Kidney epithelial cell (primary cell): Measurements from ENCODE around the gene SLC38A1. TPM values are rescaled to one million over a fixed set of nuclear protein-coding genes. Genes with fewer than 3 reads are reported as not detected.

Experiments
- DNase-seq: peaks from one replicate; pipeline ENCODE4 v3.0.0-alpha.2; 2010; ENCODE audit warnings: low read depth
- H3K27me3 ChIP-seq: 2 replicates; pipeline ENCODE4 v1.6.0; 2011; ENCODE audit warnings: low read length; ENCODE audit not compliant: control insufficient read depth, insufficient read depth
- H3K36me3 ChIP-seq: 2 replicates; pipeline ENCODE4 v1.5.1; 2011; ENCODE audit warnings: low read length; ENCODE audit not compliant: control insufficient read depth, insufficient read depth
- H3K4me3 ChIP-seq: 2 replicates; pipeline ENCODE4 v1.5.1; 2011; ENCODE audit warnings: low read depth, mild to moderate bottlenecking, control low read depth, low read length
- CTCF ChIP-seq: IDR thresholded peaks from 2 replicates; pipeline ENCODE4 v1.5.1; 2011; ENCODE audit warnings: mild to moderate bottlenecking, moderate library complexity, low read length, control low read depth, inconsistent platforms; ENCODE audit not compliant: insufficient read depth, poor library complexity, severe bottlenecking
- total RNA-seq: library from RNA; depleted of rRNA; stranded (reverse); fragments of >200 nt; gene quantifications from 2 replicates; pipeline ENCODE4 v1.2.3, GENCODE V29; 2015

SLC38A1 gene
- total RNA-seq, 1 donor from 2014 or later: 245 TPM

- Histone ChIP-seq H3K36me3 (no peaks in the 10 kb centered on the region), H3K4me3 (no peak overlapping the region), H3K27me3 (no peaks in the 10 kb centered on the region)
- no peak for DNase-seq
- TF ChIP-seq CTCF: no peak
Measured at GRCh38 chr12:46149905-46150304, 118.9 kb downstream of the SLC38A1 start.

- no peak for TF ChIP-seq CTCF
- DNase-seq: no peak
- no peaks in the 10 kb centered on the region for H3K36me3 ChIP-seq
- H3K27me3 ChIP-seq: no peaks in the 10 kb centered on the region
- H3K4me3 ChIP-seq: no peak overlapping the region
Measured at GRCh38 chr12:46149079-46149464, 119.8 kb downstream of the SLC38A1 start.

DNA sequence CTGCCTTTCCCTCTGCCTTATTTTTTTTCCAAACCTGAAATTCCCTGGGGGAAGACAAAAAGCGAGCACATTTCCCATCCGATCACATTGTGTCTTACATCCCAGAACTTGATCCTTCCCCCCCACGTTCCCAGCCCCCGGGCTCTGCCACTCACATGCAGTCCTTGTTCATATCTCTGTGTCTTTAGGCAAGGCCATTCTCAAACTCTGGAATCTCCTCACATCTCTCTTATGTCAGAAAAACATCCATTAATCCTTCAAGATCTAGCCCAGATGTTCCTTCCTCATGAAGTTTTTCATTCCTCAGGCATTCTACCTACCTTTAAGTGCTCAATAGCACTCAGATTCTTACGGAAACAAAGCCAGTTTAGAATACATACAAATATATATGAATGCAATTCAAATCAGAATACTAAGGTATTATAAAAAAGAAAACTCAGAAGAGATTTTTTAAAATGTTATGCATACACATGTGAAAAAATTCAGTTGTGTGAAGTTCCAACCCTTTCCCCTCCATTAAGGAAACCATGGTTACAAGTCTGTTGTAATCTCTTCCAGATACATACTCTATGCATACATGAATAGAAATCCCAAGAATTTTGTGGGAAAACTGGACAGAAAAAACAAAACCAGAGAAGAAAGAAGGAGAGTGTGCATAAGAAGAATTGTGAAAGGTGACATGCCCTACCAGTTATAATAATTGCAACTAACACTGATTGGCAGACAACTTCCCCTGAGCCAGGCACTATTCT is 120.3 kb downstream of the SLC38A1 start:
- Histone ChIP-seq H3K27me3 (no peaks in the 10 kb centered on the region), H3K4me3 (no peak overlapping the region), H3K36me3 (no peaks in the 10 kb centered on the region)
- no peak for DNase-seq
- TF ChIP-seq CTCF: no peak

DNA sequence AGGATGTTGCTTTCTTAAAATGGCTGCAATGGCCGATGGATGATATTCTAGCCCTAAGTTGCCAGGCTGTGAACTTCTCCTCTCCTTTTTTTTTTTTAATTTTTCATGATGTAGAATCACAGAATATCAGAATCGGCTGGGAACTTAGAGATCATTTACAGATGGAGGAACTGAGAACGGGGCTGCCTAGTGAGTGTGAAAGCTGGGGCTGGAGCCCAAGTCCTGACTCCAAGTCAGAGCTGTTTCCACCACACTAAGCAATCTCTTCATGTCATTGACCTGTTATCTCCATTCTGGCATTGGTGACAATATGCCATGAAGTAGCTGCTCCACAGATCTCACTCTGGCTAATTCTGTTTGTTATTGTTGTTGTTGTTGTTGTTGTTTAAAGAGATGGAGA is 121.7 kb downstream of the SLC38A1 start:
- no peak for DNase-seq
- Histone ChIP-seq H3K36me3 (no peaks in the 10 kb centered on the region), H3K4me3 (no peak overlapping the region), H3K27me3 (no peaks in the 10 kb centered on the region)
- TF ChIP-seq CTCF: no peak

- Histone ChIP-seq H3K27me3 (no peaks in the 10 kb centered on the region), H3K4me3 (no peak overlapping the region), H3K36me3 (no peaks in the 10 kb centered on the region)
- DNase-seq: no peak
- TF ChIP-seq CTCF: no peak
Measured at GRCh38 chr12:46145881-46146280, 123.0 kb downstream of the SLC38A1 start.

GRCh38 chr12:46144433-46144832 is 124.4 kb downstream of the SLC38A1 start:
- Histone ChIP-seq H3K4me3 (no peak overlapping the region), H3K27me3 (no peaks in the 10 kb centered on the region), H3K36me3 (no peaks in the 10 kb centered on the region)
- DNase-seq: no peak
- TF ChIP-seq CTCF: no peak
